RWPE1 (cell line): ENCODE measurements around the gene HS6ST3.

Experiments used
- CTCF ChIA-PET: fragments of 350-600 bp; sonication (Branson Sonifier 250); formaldehyde crosslinking; extraction: SDS; loops from one replicate; lab custom pipeline; 2021; lab: Yijun Ruan, JAX
- POLR2A ChIA-PET: fragments of 400-600 bp; formaldehyde crosslinking; extraction: SDS; loops from one replicate; lab custom pipeline; 2020; ENCODE audit warnings: antibody characterized with exemption; ENCODE audit not compliant: low non-redundant PET; lab: Yijun Ruan, JAX
- DNase-seq: peaks from one replicate; pipeline ENCODE4 v3.0.0; 2012; ENCODE audit warnings: low spot score
- H3K27ac ChIP-seq: fragments of 450-650 bp; 2 replicates; pipeline ENCODE4 v1.5.1; 2017
- CTCF ChIP-seq: fragments of 450-650 bp; conservative IDR thresholded peaks from 2 replicates; pipeline ENCODE4 v1.5.1; 2017; ENCODE audit warnings: low read depth, mild to moderate bottlenecking

HS6ST3 gene

GRCh38 chr13:96811049-96811448 is 721.1 kb downstream of the HS6ST3 start:
- CTCF ChIA-PET: no interaction called here
- TF ChIP-seq CTCF: no peak
- POLR2A ChIA-PET: no interaction called here
- no peak overlapping the region for H3K27ac ChIP-seq
- DNase-seq: no peak

GRCh38 chr13:96816261-96816660 is 726.4 kb downstream of the HS6ST3 start:
- CTCF ChIA-PET: no interaction called here
- POLR2A ChIA-PET: no interaction called here
- no peak for TF ChIP-seq CTCF
- no peak for DNase-seq
- H3K27ac ChIP-seq: no peak overlapping the region

- no peak overlapping the region for H3K27ac ChIP-seq
- POLR2A ChIA-PET: no interaction called here
- CTCF ChIA-PET: interaction anchor here (1.2 to 1.3 kb wide), 2 partner anchors 26 to 797 kb away, joined by 3 to 6 read pairs; no protein-coding TSS in a partner anchor
- no peak for TF ChIP-seq CTCF
- DNase-seq: no peak
Observed at GRCh38 chr13:96816874-96817273, 727.0 kb downstream of the HS6ST3 start.

GRCh38 chr13:96817336-96817941 is 727.5 kb downstream of the HS6ST3 start:
- peak; percentile 48 for TF ChIP-seq CTCF
- DNase-seq: no peak
- POLR2A ChIA-PET: no interaction called here

GRCh38 chr13:96819375-96819774 is 729.5 kb downstream of the HS6ST3 start:
- DNase-seq: no peak
- POLR2A ChIA-PET: no interaction called here
- CTCF ChIA-PET: no interaction called here
- TF ChIP-seq CTCF: no peak
- no peak overlapping the region for H3K27ac ChIP-seq

More at GRCh38 chr13:96817336-96817941, 727.5 kb downstream of the HS6ST3 start:
- no peak overlapping the region for H3K27ac ChIP-seq
- CTCF ChIA-PET: interaction anchor here (0.6 to 1.3 kb wide), 6 partner anchors 25 to 797 kb away, joined by 3 to 6 read pairs (median 4); no protein-coding TSS in a partner anchor

- no peak for DNase-seq
- ChIA-PET POLR2A (no interaction called here), CTCF (no interaction called here)
- no peak overlapping the region for H3K27ac ChIP-seq
- no peak for TF ChIP-seq CTCF
Observed at GRCh38 chr13:96821381-96821780, 731.5 kb downstream of the HS6ST3 start.
